Karpas-422 (cell line): Measurements from ENCODE around the gene C11orf86. TPM values are rescaled to one million over a fixed set of nuclear protein-coding genes. Genes with fewer than 3 reads are reported as not detected.

Experiments
- DNase-seq: peaks from one replicate; pipeline ENCODE4 v3.0.0-alpha.2; 2015
- H2AFZ ChIP-seq: fragments of 200-600 bp; sonication (generic); 2 replicates; pipeline ENCODE4 v1.6.1; 2014; ENCODE audit warnings: antibody characterized with exemption, low read length, mixed read lengths
- H3K27ac ChIP-seq: fragments of 200-600 bp; sonication (generic); 2 replicates; pipeline ENCODE4 v1.5.1; 2014; ENCODE audit warnings: mild to moderate bottlenecking, low read length, moderate library complexity
- H3K27me3 ChIP-seq: fragments of 200-600 bp; sonication (generic); 2 replicates; pipeline ENCODE4 v1.6.1; 2014; ENCODE audit warnings: low read length, mixed read lengths
- H3K36me3 ChIP-seq: fragments of 200-600 bp; sonication (generic); 2 replicates; pipeline ENCODE4 v1.6.1; 2014; ENCODE audit warnings: low read length, mixed read lengths; ENCODE audit not compliant: insufficient read depth
- H3K4me1 ChIP-seq: fragments of 200-600 bp; sonication (generic); 2 replicates; pipeline ENCODE4 v1.6.1; 2014; ENCODE audit warnings: mild to moderate bottlenecking, low read length, mixed read lengths
- H3K4me2 ChIP-seq: fragments of 200-600 bp; sonication (generic); 2 replicates; pipeline ENCODE4 v1.6.1; 2014; ENCODE audit warnings: low read length, low read depth, mild to moderate bottlenecking; ENCODE audit not compliant: poor library complexity, severe bottlenecking
- H3K4me3 ChIP-seq: fragments of 200-600 bp; sonication (generic); 2 replicates; pipeline ENCODE4 v1.5.1; 2014; ENCODE audit warnings: mild to moderate bottlenecking, antibody characterized with exemption, low read length, mixed read lengths
- H3K79me2 ChIP-seq: fragments of 200-600 bp; sonication (generic); 2 replicates; pipeline ENCODE4 v1.6.1; 2014; ENCODE audit warnings: mild to moderate bottlenecking, low read length, mixed read lengths
- H3K9ac ChIP-seq: fragments of 200-600 bp; sonication (generic); 2 replicates; pipeline ENCODE4 v1.6.0; 2014; ENCODE audit warnings: low read length
- H3K9me2 ChIP-seq: fragments of 200-600 bp; sonication (generic), shearing (Covaris generic); replicated peaks from 2 replicates; pipeline ENCODE4 v1.6.0; 2014; ENCODE audit warnings: mild to moderate bottlenecking, low read length, moderate library complexity; ENCODE audit not compliant: insufficient read depth
- H3K9me3 ChIP-seq: fragments of 300-700, 200-600 bp; sonication (generic); 2 replicates; pipeline ENCODE4 v1.6.1; 2014; ENCODE audit warnings: low read length, mixed read lengths
- H4K20me1 ChIP-seq: fragments of 200-600 bp; sonication (generic); 2 replicates; pipeline ENCODE4 v1.6.1; 2014; ENCODE audit warnings: mild to moderate bottlenecking, antibody characterized with exemption, low read length, low read depth; ENCODE audit not compliant: insufficient read depth
- total RNA-seq: library from RNA; depleted of rRNA; stranded (reverse); fragments of >200 nt; shearing (Covaris generic); gene quantifications from 2 replicates; pipeline ENCODE4 v1.2.3, GENCODE V29; 2014; ENCODE audit warnings: low replicate concordance; rRNA removed

Gene C11orf86
- not detected in 2 replicates for total RNA-seq

GRCh38 chr11:66974724-66975404, at the start of gene C11orf86:
C11orf86 (plus strand) TSS chr11:66975304; CDS start chr11:66975363, 59 bp downstream.
- Histone ChIP-seq H3K79me2 (no peaks in the 10 kb centered on the region), H3K4me2 (no peak within 1 kb of the TSS), H3K36me3 (no peaks in the 10 kb centered on the region), H3K27me3 (no peaks in the 10 kb centered on the region), H3K27ac (no peak within 1 kb of the TSS), H3K4me1 (no peaks in the 10 kb centered on the region), H4K20me1 (no peaks in the 10 kb centered on the region), H3K9me2 (no peaks in the 10 kb centered on the region), H3K9me3 (peaks cover 5% of the 10 kb centered on the region), H3K4me3 (no peak within 1 kb of the TSS), H2AFZ (no peak within 1 kb of the TSS), H3K9ac (no peak within 1 kb of the TSS)
- no peak for DNase-seq

GRCh38 chr11:66929753-66930152, 45.4 kb upstream of the C11orf86 start:
- no peak overlapping the region for H2AFZ ChIP-seq
- H3K27me3 ChIP-seq = no peaks in the 10 kb centered on the region
- DNase-seq = no peak
- H3K36me3 ChIP-seq = no peaks in the 10 kb centered on the region
- H3K4me1 ChIP-seq = no peaks in the 10 kb centered on the region
- H3K9me3 ChIP-seq = no peaks in the 10 kb centered on the region
- H3K4me3 ChIP-seq = no peak overlapping the region
- H4K20me1 ChIP-seq = no peaks in the 10 kb centered on the region
- no peak overlapping the region for H3K9ac ChIP-seq
- H3K9me2 ChIP-seq = no peaks in the 10 kb centered on the region
- H3K27ac ChIP-seq = no peak overlapping the region
- H3K4me2 ChIP-seq = no peak overlapping the region
- no peaks in the 10 kb centered on the region for H3K79me2 ChIP-seq

- Histone ChIP-seq H3K4me1 (no peaks in the 10 kb centered on the region), H3K79me2 (no peaks in the 10 kb centered on the region), H3K9ac (no peak overlapping the region), H3K27me3 (no peaks in the 10 kb centered on the region; the same call in 1 of the 2 replicates), H3K4me3 (no peak overlapping the region), H3K27ac (no peak overlapping the region), H4K20me1 (no peaks in the 10 kb centered on the region), H3K36me3 (no peaks in the 10 kb centered on the region), H3K9me3 (no peaks in the 10 kb centered on the region), H3K9me2 (no peaks in the 10 kb centered on the region), H3K4me2 (no peak overlapping the region), H2AFZ (no peak overlapping the region)
- no peak for DNase-seq
These were observed 42.6 kb upstream of the C11orf86 start for GRCh38 chr11:66932543-66932942.

- Histone ChIP-seq H2AFZ (no peak overlapping the region), H3K4me1 (no peaks in the 10 kb centered on the region), H3K9ac (no peak overlapping the region), H4K20me1 (no peaks in the 10 kb centered on the region), H3K36me3 (no peaks in the 10 kb centered on the region), H3K4me3 (no peak overlapping the region), H3K27me3 (no peaks in the 10 kb centered on the region; the same call in 1 of the 2 replicates), H3K9me3 (no peaks in the 10 kb centered on the region), H3K9me2 (no peaks in the 10 kb centered on the region), H3K27ac (no peak overlapping the region), H3K79me2 (no peaks in the 10 kb centered on the region), H3K4me2 (no peak overlapping the region)
- no peak for DNase-seq
These were observed 41.6 kb upstream of the C11orf86 start for GRCh38 chr11:66933531-66933930.

- Histone ChIP-seq H3K4me3 (no peak overlapping the region), H3K4me2 (no peak overlapping the region), H3K9me3 (no peaks in the 10 kb centered on the region), H3K27me3 (no peaks in the 10 kb centered on the region; the same call in 1 of the 2 replicates), H3K79me2 (no peaks in the 10 kb centered on the region), H3K36me3 (no peaks in the 10 kb centered on the region), H3K4me1 (no peaks in the 10 kb centered on the region), H3K9ac (no peak overlapping the region), H4K20me1 (no peaks in the 10 kb centered on the region), H3K9me2 (no peaks in the 10 kb centered on the region), H3K27ac (no peak overlapping the region), H2AFZ (no peak overlapping the region)
- no peak for DNase-seq
These were observed 39.9 kb upstream of the C11orf86 start for GRCh38 chr11:66934950-66935779.

- H3K9me3 ChIP-seq = no peaks in the 10 kb centered on the region
- H3K36me3 ChIP-seq = no peaks in the 10 kb centered on the region
- no peak for DNase-seq
- H4K20me1 ChIP-seq = no peaks in the 10 kb centered on the region
- H3K79me2 ChIP-seq = no peaks in the 10 kb centered on the region
- no peaks in the 10 kb centered on the region; the same call in 1 of the 2 replicates for H3K27me3 ChIP-seq
- no peak overlapping the region for H2AFZ ChIP-seq
- no peak overlapping the region for H3K4me3 ChIP-seq
- H3K4me1 ChIP-seq = no peaks in the 10 kb centered on the region
- H3K9ac ChIP-seq = no peak overlapping the region
- H3K4me2 ChIP-seq = no peak overlapping the region
- H3K9me2 ChIP-seq = no peaks in the 10 kb centered on the region
- no peak overlapping the region for H3K27ac ChIP-seq
These were observed 38.8 kb upstream of the C11orf86 start for GRCh38 chr11:66936311-66936711.

- H3K4me2 ChIP-seq = no peak overlapping the region
- DNase-seq = no peak
- H3K27me3 ChIP-seq = no peaks in the 10 kb centered on the region; the same call in 1 of the 2 replicates
- no peaks in the 10 kb centered on the region for H3K9me3 ChIP-seq
- H3K36me3 ChIP-seq = no peaks in the 10 kb centered on the region
- H4K20me1 ChIP-seq = no peaks in the 10 kb centered on the region
- H3K4me1 ChIP-seq = no peaks in the 10 kb centered on the region
- H3K9ac ChIP-seq = no peak overlapping the region
- no peaks in the 10 kb centered on the region for H3K79me2 ChIP-seq
- H3K4me3 ChIP-seq = no peak overlapping the region
- no peak overlapping the region for H2AFZ ChIP-seq
- H3K27ac ChIP-seq = no peak overlapping the region
- no peaks in the 10 kb centered on the region for H3K9me2 ChIP-seq
These were observed 37.8 kb upstream of the C11orf86 start for GRCh38 chr11:66937193-66937733.

GRCh38 chr11:66938582-66939135, 36.4 kb upstream of the C11orf86 start:
- Histone ChIP-seq H3K27me3 (no peaks in the 10 kb centered on the region; the same call in 1 of the 2 replicates), H2AFZ (no peak overlapping the region), H3K9me3 (no peaks in the 10 kb centered on the region), H3K79me2 (no peaks in the 10 kb centered on the region), H3K9ac (no peak overlapping the region), H3K4me3 (no peak overlapping the region), H3K4me2 (no peak overlapping the region), H3K36me3 (no peaks in the 10 kb centered on the region), H3K27ac (no peak overlapping the region), H4K20me1 (no peaks in the 10 kb centered on the region), H3K9me2 (no peaks in the 10 kb centered on the region), H3K4me1 (no peaks in the 10 kb centered on the region)
- DNase-seq = no peak
